Common myeloid progenitor, CD34-positive (primary cell): ENCODE data around the gene GRIPAP1. TPM values are rescaled to one million over a fixed set of nuclear protein-coding genes. Genes with fewer than 3 reads are reported as not detected.
A peak's percentile ranks its signal among the peaks of the same experiment; 100 is the strongest.

Experiments
- CTCF ChIA-PET: fragments of 350-600 bp; sonication (Branson Sonifier 250); formaldehyde crosslinking; loops from one replicate; lab custom pipeline; 2021; ENCODE audit warnings: antibody characterized with exemption; lab: Charles Lee
- POLR2A ChIA-PET: fragments of 350-600 bp; sonication (Branson Sonifier 250); formaldehyde crosslinking; loops from one replicate; lab custom pipeline; 2021; ENCODE audit warnings: antibody characterized with exemption; lab: Charles Lee
- DNase-seq, 3 donors: peaks; one replicate each; pipeline versions ENCODE4 v3.0.0 to v3.0.0-alpha.2; 2013
- H3K27ac ChIP-seq, 2 experiments: 1 replicate in 1 of 2; 2 replicates in 1 of 2; pipeline ENCODE4 v1.7.0; 2013; ENCODE audit warnings: inconsistent platforms in 2 of 2, low read length in 2 of 2, mild to moderate bottlenecking in 2 of 2, low read depth in 1 of 2, moderate library complexity in 1 of 2; ENCODE audit not compliant: severe bottlenecking in 2 of 2, insufficient read depth in 1 of 2, poor library complexity in 1 of 2
- H3K27me3 ChIP-seq, 5 experiments: replicated peaks in 2 of 5; 1 replicate in 3 of 5; 2 replicates in 2 of 5; pipeline versions ENCODE4 v1.6.1 to v1.7.0; 2013; ENCODE audit warnings: low read length in 4 of 5, mild to moderate bottlenecking in 2 of 5, moderate library complexity in 2 of 5, inconsistent platforms in 1 of 5; ENCODE audit not compliant: insufficient read depth in 5 of 5, control insufficient read depth in 4 of 5
- H3K36me3 ChIP-seq, 4 experiments: 1 replicate in 2 of 4; 2 replicates in 2 of 4; pipeline versions ENCODE4 v1.6.1 to v1.7.0; 2013; ENCODE audit warnings: low read length in 3 of 4, control low read depth in 1 of 4, mild to moderate bottlenecking in 1 of 4; ENCODE audit not compliant: control insufficient read depth in 4 of 4, insufficient read depth in 4 of 4
- H3K4me1 ChIP-seq, 4 experiments: 1 replicate in 3 of 4; 2 replicates in 1 of 4; pipeline versions ENCODE4 v1.6.1 to v1.7.1; 2013; ENCODE audit warnings: low read length in 3 of 4, mild to moderate bottlenecking in 3 of 4, control low read depth in 1 of 4, inconsistent platforms in 1 of 4, moderate library complexity in 1 of 4; ENCODE audit not compliant: control insufficient read depth in 4 of 4, insufficient read depth in 4 of 4; ENCODE audit errors: control extremely low read depth in 1 of 4
- H3K4me3 ChIP-seq, 7 experiments: 1 replicate in 4 of 7; 2 replicates in 3 of 7; pipeline versions ENCODE4 v1.5.1 to v1.7.0; 2013; ENCODE audit warnings: mild to moderate bottlenecking in 7 of 7, low read length in 6 of 7, moderate library complexity in 6 of 7, inconsistent platforms in 2 of 7, low read depth in 2 of 7, control low read depth in 1 of 7; ENCODE audit not compliant: insufficient read depth in 4 of 7, control insufficient read depth in 1 of 7; ENCODE audit errors: extremely low read depth in 1 of 7
- H3K9me3 ChIP-seq, 5 experiments: 1 replicate in 4 of 5; 2 replicates in 1 of 5; pipeline versions ENCODE4 v1.6.1 to v1.7.1; 2013; ENCODE audit warnings: low read length in 4 of 5, mild to moderate bottlenecking in 2 of 5, inconsistent platforms in 1 of 5, low read depth in 1 of 5, moderate library complexity in 1 of 5; ENCODE audit not compliant: control insufficient read depth in 4 of 5, insufficient read depth in 2 of 5; ENCODE audit errors: control extremely low read depth in 1 of 5
- whole genome bisulfite sequencing: methylation state at CpG from one replicate; pipeline ENCODE4 v1.1.5; 2013; ENCODE audit not compliant: insufficient coverage; 5-methylcytosine and 5-hydroxymethylcytosine counted together
- polyA plus RNA-seq: library from polyadenylated mRNA; unstranded; fragments of 120-200 nt; gene quantifications from one replicate; pipeline ENCODE4 v1.2.1, GENCODE V29; 2013

The GRIPAP1 gene, protein sequence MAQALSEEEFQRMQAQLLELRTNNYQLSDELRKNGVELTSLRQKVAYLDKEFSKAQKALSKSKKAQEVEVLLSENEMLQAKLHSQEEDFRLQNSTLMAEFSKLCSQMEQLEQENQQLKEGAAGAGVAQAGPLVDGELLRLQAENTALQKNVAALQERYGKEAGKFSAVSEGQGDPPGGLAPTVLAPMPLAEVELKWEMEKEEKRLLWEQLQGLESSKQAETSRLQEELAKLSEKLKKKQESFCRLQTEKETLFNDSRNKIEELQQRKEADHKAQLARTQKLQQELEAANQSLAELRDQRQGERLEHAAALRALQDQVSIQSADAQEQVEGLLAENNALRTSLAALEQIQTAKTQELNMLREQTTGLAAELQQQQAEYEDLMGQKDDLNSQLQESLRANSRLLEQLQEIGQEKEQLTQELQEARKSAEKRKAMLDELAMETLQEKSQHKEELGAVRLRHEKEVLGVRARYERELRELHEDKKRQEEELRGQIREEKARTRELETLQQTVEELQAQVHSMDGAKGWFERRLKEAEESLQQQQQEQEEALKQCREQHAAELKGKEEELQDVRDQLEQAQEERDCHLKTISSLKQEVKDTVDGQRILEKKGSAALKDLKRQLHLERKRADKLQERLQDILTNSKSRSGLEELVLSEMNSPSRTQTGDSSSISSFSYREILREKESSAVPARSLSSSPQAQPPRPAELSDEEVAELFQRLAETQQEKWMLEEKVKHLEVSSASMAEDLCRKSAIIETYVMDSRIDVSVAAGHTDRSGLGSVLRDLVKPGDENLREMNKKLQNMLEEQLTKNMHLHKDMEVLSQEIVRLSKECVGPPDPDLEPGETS
- 49.8 TPM for polyA plus RNA-seq

DNA sequence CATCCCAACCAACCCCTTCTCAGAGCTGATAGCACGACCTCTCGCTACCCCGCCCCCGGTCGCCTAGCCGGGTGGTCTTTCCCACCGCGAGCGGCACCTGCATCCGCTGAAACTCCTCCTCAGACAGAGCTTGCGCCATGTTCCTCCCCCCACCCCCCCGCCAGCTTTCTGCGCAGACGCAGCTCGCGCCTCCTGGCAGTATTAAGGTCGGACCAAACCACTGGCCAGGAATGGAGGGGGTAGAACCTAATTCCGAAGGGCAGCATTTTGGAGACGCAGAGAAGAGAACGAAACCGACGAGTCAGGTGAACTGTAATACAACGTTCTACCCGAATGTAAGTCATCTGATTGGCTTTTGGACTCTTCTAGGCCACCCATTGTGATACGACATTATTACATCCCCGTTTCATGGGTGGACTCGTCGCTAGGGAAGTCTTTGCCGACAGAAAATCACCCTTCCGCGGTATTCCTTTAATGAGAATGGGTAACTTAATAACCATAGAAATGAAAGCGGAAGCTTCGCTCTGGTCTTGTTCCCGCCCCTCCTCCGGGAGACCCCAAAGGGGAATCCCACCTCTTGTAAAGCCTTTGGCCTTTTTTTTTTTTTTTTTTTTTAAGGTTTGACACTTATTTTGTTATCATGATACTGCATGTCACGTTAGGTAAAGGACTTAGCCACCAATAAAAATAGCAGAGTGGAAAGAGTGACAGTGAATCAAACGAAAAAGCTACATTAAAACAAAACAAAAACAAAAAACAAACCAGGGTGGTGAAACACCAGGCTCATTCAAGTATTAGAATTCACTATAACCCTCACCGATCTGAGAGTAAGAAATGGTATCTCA lies at the start of gene GRIPAP1:
TSS of gene GRIPAP1 (minus strand) at position 174 of the 845 bp plus-strand sequence. CDS start at position 139, 35 bp downstream.
- Histone ChIP-seq H3K27ac (peak within 1 kb of the TSS; percentile 99), H3K9me3 (peaks cover 0 to 7% (median 0%) of the 10 kb centered on the region in 5 experiments), H3K36me3 (peaks cover 0 to 19% (median 8%) of the 10 kb centered on the region in 4 experiments), H3K4me1 (peaks cover 0 to 7% (median 2%) of the 10 kb centered on the region in 4 experiments), H3K4me3 (peak within 1 kb of the TSS; percentile 70 to 91 (median 80)), H3K27me3 (no peaks in the 10 kb centered on the region)
- WGBS = 36% methylated on average over 26 of the region's 38 CpGs
- ChIA-PET CTCF (no interaction called here), POLR2A (interaction anchor here (0.6 to 2.3 kb wide), 12 partner anchors 15 to 431 kb away, joined by 3 to 10 read pairs (median 4); partner anchors contain the start of genes KCND1 and TFE3)
- peak; percentile 95 to 98 (median 96) for DNase-seq

DNA sequence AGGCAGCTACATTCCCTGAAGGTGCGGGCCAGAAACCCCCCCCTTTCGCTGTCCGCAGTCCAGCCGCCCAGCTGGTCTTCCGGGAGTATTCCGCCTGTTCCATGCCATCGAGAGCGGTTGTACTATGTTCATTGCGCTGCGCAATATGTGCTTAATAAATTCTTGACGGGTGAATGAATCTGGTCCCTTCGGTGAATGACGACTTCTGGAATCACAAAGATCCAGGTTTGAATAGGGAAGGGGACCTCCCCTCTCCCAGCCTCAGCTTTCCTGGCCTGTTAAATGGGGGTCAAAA lies 41.9 kb upstream of the GRIPAP1 start:
- peak overlapping the region in 1 of 7 experiments; percentile 43 for H3K4me3 ChIP-seq
- ChIA-PET CTCF (interaction anchor here (0.7 to 2.6 kb wide), 8 partner anchors 9 to 85 kb away, joined by 3 to 9 read pairs (median 3); partner anchors contain the start of gene KCND1), POLR2A (interaction anchor here (1.0 kb wide), 1 partner anchor 105 kb away, joined by 6 read pairs; no protein-coding TSS in a partner anchor)
- WGBS = 47% methylated on average over 13 of the region's 13 CpGs
- H3K9me3 ChIP-seq = no peaks in the 10 kb centered on the region
- peaks cover 6 to 38% (median 31%) of the 10 kb centered on the region in 4 experiments for H3K4me1 ChIP-seq
- peak overlapping the region in 1 of 2 experiments; percentile 43 for H3K27ac ChIP-seq
- H3K36me3 ChIP-seq = peaks cover 0 to 6% (median 2%) of the 10 kb centered on the region in 4 experiments
- H3K27me3 ChIP-seq = no peaks in the 10 kb centered on the region
- no peak for DNase-seq

DNA sequence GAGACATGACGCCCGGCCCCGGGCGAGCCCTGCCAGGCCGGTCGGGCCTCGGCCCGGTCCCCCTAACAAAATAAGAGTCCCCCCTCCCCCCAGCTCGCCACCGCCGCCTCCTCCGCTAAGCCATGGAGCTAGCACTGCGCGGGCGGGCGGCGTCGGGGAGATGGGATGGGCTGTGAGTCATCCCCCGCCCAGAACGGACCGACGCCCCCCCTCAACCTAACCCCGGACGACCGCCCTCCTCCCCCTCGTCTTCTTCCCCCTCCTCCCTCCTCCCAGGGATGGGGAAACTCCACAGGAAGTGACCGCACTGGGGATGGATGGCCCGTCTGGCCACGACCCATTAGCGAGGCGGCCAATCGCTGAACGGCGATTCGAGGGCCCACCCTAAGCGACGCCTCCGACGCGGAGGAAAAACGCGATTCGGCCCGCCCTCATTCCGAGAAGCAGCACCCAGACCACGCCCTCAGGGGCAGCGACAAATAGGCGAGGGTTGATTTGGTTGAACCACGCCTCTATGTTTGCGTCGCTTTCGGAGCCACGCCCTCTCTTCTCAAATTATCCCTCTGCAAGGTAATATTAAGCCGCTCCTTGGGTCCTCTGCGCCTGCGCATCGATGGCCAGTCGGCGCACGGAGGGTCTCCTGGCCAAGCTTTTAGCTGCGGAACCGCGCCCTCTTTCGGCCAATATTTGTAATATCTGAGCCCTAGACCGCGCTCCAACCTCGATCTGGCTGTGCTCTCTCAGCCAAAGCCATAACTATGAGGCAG lies 41.3 kb upstream of the GRIPAP1 start, which contains the start of gene TFE3:
TSS of gene TFE3 (minus strand) at position 138 of the 767 bp plus-strand sequence. CDS start at position 7, 131 bp downstream.
- ChIA-PET CTCF (interaction anchor here (0.7 to 2.6 kb wide), 9 partner anchors 10 to 85 kb away, joined by 3 to 9 read pairs (median 3); partner anchors contain the start of gene KCND1), POLR2A (interaction anchor here (0.6 to 1.0 kb wide), 5 partner anchors 41 to 106 kb away, joined by 3 to 6 read pairs (median 4); no protein-coding TSS in a partner anchor)
- H3K27ac ChIP-seq = peak within 1 kb of the TSS; percentile 65 to 90
- no peaks in the 10 kb centered on the region for H3K9me3 ChIP-seq
- WGBS = 43% methylated on average over 48 of the region's 67 CpGs
- DNase-seq = peak; percentile 98 to 99 (median 99)
- peaks cover 6 to 43% (median 36%) of the 10 kb centered on the region in 4 experiments for H3K4me1 ChIP-seq
- H3K36me3 ChIP-seq = peaks cover 0 to 11% (median 3%) of the 10 kb centered on the region in 4 experiments
- H3K4me3 ChIP-seq = peak within 1 kb of the TSS; percentile 68 to 84 (median 76)
- H3K27me3 ChIP-seq = no peaks in the 10 kb centered on the region

DNA sequence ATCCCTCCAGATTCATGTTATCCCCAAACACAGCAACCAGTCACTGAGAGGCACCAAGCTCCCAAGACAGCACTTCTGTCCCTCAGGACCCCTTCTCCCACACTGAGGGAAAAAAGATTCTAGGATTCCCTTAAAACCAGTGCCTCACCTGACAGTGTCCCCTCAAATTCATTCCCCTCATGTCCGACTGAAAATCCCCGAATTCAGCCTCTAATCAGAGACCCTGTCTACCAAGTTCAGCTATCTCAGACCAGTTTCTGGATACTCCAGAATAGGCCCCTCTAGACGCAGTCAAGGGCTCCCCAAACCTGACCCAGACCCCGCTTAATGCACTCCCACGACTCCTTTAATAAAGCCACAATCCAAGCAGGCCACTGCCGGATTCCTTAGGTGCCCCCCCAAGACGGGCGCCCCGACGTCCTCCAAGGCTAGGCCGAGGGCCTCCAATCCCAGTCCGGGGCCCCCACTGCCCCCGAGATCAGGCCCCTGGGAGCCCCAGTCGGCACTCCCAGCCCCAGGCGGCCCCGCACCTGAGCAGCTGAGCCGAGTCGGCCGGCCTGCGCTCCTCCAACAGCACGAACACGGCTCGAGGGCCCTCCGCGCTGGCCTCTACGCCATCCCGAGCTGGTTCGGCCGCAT lies 40.6 kb upstream of the GRIPAP1 start:
- Histone ChIP-seq H3K27ac (peak overlapping the region; percentile 65 to 90), H3K36me3 (peaks cover 0 to 18% (median 8%) of the 10 kb centered on the region in 4 experiments), H3K27me3 (no peaks in the 10 kb centered on the region), H3K4me1 (peaks cover 6 to 44% (median 36%) of the 10 kb centered on the region in 4 experiments), H3K9me3 (no peaks in the 10 kb centered on the region), H3K4me3 (peak overlapping the region; percentile 68 to 84 (median 76))
- ChIA-PET CTCF (interaction anchor here (0.8 to 1.6 kb wide), 4 partner anchors 14 to 71 kb away, joined by 3 to 4 read pairs (median 4); partner anchors contain the start of gene KCND1), POLR2A (interaction anchor here (0.7 to 1.4 kb wide), 4 partner anchors 40 to 107 kb away, joined by 3 to 4 read pairs (median 4); partner anchors contain the start of gene GRIPAP1)
- DNase-seq = no peak
- 47% methylated on average over 22 of the region's 29 CpGs for WGBS

DNA sequence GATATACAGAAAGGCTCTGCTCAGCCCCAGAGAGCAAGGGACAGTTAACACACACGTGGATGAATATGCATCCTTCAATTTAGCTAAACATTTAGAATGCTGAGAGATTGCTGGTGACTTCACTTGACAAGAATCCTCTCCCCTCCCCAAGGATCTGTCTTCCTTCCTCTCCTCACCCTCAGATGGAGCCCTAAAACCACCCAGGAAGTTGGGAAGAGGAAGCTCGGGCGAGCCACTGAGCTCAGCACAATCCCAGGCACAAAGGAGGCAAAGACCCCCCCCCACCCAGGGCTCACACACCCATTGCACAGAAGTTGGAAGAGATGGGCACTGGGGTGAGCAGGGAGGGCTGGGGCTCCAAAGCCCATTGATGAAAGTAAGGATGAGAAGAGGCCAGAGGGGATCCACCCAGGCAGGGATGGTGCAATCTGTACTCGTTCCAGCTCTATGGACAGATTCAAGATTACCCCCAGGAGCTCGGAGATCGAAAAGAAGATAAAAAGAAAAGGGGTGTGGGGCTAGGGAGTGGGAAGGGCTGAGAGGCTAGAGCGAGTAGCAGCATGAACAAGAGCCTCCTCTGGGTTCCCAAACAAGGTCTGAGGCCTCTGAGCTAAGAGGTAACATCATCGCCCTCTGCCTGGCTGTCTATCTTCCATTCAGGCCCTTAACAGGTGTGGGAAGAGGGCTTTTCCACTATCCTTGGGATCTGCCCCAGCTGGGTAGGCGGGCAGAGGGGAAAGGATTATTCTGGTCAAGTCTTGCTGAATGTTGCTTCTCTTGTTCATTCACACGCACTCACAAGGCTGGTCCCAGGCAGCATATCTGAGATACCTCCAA lies 39.9 kb upstream of the GRIPAP1 start:
- peak in 2 of 3 donors; percentile 15 to 16 for DNase-seq
- 49% methylated on average over 6 of the region's 10 CpGs for WGBS
- Histone ChIP-seq H3K36me3 (peaks cover 0 to 19% (median 10%) of the 10 kb centered on the region in 4 experiments), H3K27ac (peak overlapping the region; percentile 65 to 90), H3K4me1 (peaks cover 6 to 44% (median 36%) of the 10 kb centered on the region in 4 experiments), H3K27me3 (no peaks in the 10 kb centered on the region), H3K4me3 (peak overlapping the region; percentile 68 to 84 (median 76)), H3K9me3 (no peaks in the 10 kb centered on the region)
- CTCF ChIA-PET = interaction anchor here (0.8 to 1.6 kb wide), 4 partner anchors 14 to 70 kb away, joined by 3 to 4 read pairs (median 4); partner anchors contain the start of gene KCND1
- POLR2A ChIA-PET = interaction anchor here (0.9 to 1.4 kb wide), 2 partner anchors 40 to 59 kb away, joined by 3 to 4 read pairs; partner anchors contain the start of gene GRIPAP1
